ENCODE measurements around the gene SBDS. TPM values are rescaled to one million over a fixed set of nuclear protein-coding genes. Genes with fewer than 3 reads are reported as not detected.

Gene SBDS
- polyA plus RNA-seq, 2 of the 4 experiments (the other 2 are of a cell fraction) = 82.7 to 101 TPM

GRCh38 chr7:66967029-66967428, 28.4 kb downstream of the SBDS start:
- ChIA-PET CTCF (no interaction called here), POLR2A (no interaction called here)
- H3K9me3 ChIP-seq = no peaks in the 10 kb centered on the region
- no peak for ATAC-seq
- WGBS (ENCODE audit: missing lambda C conversion rate) = 83% methylated on average over 5 of the region's 6 CpGs
- DNase-seq (ENCODE audit: low read depth in 1 of 2, low spot score in 1 of 2) = no peak
- TF ChIP-seq MYC (IDR thresholded peaks at IDR 0.05; ENCODE audit: borderline replicate concordance, low read length) (no peak), NFE2L2 (conservative IDR thresholded peaks at IDR 0.05; ENCODE audit: low read length) (no peak), BCL3 (IDR thresholded peaks at IDR 0.05) (no peak), CHD4 (IDR thresholded peaks at IDR 0.05; ENCODE audit: borderline replicate concordance) (no peak), PHF8 (IDR thresholded peaks at IDR 0.05; ENCODE audit: borderline replicate concordance, low read depth) (no peak), GATA3 (IDR thresholded peaks at IDR 0.05; ENCODE audit: borderline replicate concordance) (no peak), HDAC2 (IDR thresholded peaks at IDR 0.05) (no peak), FOSB (CRISPR knock-in tag; IDR thresholded peaks at IDR 0.05) (no peak), CBX2 (IDR thresholded peaks at IDR 0.05; ENCODE audit: borderline replicate concordance, low read depth) (no peak), FOXS1 (CRISPR knock-in tag; IDR thresholded peaks at IDR 0.05) (no peak), HES2 (IDR thresholded peaks at IDR 0.05) (no peak), NPAS2 (CRISPR knock-in tag; IDR thresholded peaks at IDR 0.05; ENCODE audit: borderline replicate concordance) (no peak), SREBF2 (IDR thresholded peaks at IDR 0.05) (no peak), ELK1 (IDR thresholded peaks at IDR 0.05; ENCODE audit: low read depth, low read length) (no peak), MAX (IDR thresholded peaks at IDR 0.05) (no peak), E2F6 (IDR thresholded peaks at IDR 0.05; ENCODE audit: borderline replicate concordance, low read depth) (no peak), SMC3 (IDR thresholded peaks at IDR 0.05) (no peak), ATOH8 (CRISPR knock-in tag; IDR thresholded peaks at IDR 0.05; ENCODE audit: low read depth) (no peak), USF2 (IDR thresholded peaks at IDR 0.05) (no peak)
- no peak overlapping the region for H3K27ac ChIP-seq
- no peak overlapping the region for H3K4me2 ChIP-seq
- no peak overlapping the region for H3K4me3 ChIP-seq
- H3K4me1 ChIP-seq = no peaks in the 10 kb centered on the region
- FAIRE-seq = no peak

- WGBS (ENCODE audit: missing lambda C conversion rate) = 71% methylated on average over 4 of the region's 4 CpGs
- DNase-seq (ENCODE audit: low read depth in 1 of 2, low spot score in 1 of 2) (peak in 1 of 2 experiments; percentile 20), FAIRE-seq (no peak), ATAC-seq (peak in 1 of 2 experiments; percentile 37; a peak in 2 of 6 replicates)
- ChIA-PET POLR2A (no interaction called here), CTCF (no interaction called here)
- Histone ChIP-seq H3K4me2 (no peak overlapping the region), H3K9me3 (no peaks in the 10 kb centered on the region), H3K4me1 (no peaks in the 10 kb centered on the region), H3K27ac (no peak overlapping the region), H3K4me3 (no peak overlapping the region)
- TF ChIP-seq FOSL2 (IDR thresholded peaks at IDR 0.05) (no peak), FOSL2 (CRISPR knock-in tag; IDR thresholded peaks at IDR 0.05) (no peak)
These were observed 31.0 kb downstream of the SBDS start for GRCh38 chr7:66964411-66964810.

Data from A549 (cell line).